GM19397 (cell line): ENCODE data around the gene ARSG.
"Not testable (repeated sequence)": the region's sequence is repeated elsewhere in the genome, so short reads cannot be mapped to it uniquely, and the experiment has no call there.

ENCODE experiments used
- ATAC-seq: cut with Tn5 transposase; IDR thresholded peaks from one replicate; pipeline ENCODE4 v1.9.1; 2021; ENCODE audit warnings: mild to moderate bottlenecking, moderate library complexity; ENCODE audit not compliant: unreplicated experiment

The ARSG gene

DNA sequence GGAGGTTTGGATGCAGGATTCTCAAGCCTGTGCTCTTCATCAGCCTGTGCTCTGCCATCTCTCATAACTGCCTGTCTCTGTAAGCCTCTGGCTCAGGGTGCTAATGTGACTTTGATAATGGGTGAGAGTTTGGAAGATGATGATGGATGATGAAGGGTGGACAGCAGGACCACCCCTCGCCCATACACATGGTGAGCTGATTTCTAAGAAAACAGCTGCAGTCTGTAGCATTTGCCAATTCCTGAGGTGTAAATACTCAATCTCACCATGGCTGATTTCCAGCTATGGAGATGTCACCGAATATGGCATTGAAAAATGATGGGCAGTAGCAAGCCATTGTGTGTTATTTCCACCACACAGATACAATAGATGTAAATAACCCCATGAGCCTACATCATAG is 74.2 kb downstream of the ARSG start:
- ATAC-seq, result no peak

DNA sequence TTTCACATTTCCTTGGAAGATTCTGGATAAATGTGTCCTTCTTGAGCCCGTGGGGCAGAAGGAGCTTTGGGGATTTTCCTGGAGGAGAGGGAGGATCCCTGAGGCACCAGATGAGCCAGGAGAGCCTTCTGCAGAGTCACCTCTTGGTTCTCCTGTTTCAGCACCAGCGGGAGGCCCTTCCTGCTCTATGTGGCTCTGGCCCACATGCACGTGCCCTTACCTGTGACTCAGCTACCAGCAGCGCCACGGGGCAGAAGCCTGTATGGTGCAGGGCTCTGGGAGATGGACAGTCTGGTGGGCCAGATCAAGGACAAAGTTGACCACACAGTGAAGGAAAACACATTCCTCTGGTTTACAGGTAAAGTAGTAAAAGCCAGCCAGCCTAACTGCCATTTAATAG is 77.1 kb downstream of the ARSG start:
- no peak for ATAC-seq

DNA sequence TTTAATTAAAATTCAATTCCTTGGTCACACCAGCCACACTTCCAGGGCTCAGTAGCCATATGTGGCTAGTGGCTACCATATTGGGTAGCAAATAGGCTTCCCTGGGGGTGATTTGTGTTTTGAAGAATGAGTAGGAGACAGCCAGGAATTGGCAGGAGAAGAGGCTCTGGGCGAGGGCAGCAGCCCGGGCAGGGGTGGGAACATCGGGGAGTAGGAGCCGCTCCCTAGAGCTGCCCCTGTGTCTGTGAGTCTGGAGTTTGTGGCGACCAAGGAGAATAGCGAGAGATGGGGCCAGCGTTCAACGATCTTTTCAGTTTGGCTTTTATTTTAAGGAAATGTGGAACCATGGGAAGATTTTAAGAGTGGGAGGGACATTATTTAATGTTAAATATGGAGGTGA is 84.3 kb downstream of the ARSG start:
- ATAC-seq, result no peak

DNA sequence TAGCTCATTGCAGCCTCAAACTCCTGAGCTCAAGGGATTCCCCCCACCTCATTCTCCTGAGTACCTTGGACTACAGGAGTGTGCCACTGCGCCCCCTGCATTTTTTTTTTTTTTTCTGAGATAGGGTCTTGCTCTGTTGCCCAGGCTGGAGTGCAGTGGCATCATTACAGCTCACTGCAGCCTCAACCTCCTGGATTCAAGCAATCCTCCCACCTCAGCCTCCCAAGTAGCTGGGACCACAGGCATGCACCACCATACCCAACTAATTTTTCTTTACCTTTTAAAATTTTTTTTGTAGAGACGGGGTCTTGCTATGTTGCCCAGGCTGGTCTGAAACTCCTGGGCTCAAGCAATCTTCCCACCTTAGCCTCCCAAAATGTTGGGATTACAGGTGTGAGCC is 84.9 kb downstream of the ARSG start:
- not testable (repeated sequence) for ATAC-seq

DNA sequence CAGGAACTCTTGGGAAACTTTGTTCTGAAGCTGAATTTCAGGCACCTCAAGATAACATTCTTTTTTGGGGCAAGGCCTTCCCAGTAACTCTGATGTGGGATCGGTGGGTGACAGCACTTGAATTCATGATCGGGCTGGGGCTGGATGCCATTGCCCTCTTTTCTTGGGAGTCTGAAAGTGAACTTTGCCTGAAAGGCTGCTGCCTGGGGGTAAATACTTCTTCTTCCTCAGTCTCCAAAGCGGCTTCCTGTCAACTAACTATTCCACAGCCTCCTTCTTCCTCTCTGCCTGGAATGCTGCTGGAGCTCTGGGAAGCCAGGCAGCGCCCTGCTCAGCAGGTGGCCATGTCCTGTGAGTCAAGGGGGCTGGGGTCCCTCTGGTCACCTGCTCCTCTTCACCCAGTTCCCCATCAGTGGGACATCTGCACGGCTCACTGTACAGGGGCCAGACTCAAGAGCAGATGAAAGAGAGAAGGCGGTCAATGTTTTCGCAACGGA is 86.5 kb downstream of the ARSG start:
- ATAC-seq, result no peak

DNA sequence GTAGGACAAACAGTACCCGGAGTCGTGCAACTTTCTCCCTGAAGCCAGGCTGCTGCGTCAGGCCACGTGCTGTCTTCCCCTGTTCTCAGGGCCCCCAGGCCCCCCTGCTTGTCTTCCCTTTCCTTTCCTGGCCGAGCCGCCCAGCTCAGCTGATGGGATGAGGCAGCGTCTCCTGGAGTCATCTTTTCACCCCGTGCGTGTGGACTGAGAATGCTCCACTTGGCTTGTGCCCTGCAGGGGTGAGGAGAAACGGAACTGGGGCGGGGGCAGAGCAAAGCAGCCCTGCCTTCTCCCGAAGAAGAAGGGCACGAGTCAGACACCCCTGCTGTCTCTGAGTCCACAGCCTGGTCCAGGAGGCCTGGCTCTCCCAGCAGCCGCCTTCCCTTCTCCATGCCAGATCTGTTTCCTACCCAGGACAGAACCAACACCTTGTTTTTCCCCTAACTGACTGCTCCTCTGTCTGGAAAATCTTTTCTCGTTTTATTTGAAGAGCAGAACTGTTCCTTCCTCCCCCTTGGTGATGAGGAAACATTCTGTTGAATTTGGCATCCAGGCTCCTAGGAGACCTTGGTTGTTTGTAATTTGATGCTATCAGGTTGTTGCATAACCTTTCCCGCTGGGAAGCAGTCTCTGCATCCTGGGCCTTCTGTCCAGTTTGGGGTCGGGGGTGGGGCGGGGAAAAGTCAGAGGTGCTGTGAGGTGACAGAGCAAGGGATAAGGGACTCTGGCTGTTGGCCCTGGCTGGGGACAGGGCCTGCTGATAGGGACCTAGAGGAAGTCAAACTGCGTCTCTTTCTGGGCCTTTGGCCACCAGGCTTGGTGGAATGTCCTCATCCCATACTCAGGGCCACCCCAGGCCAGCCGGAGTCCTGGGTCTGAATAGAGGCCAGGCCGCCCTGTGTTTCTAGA is 87.2 kb downstream of the ARSG start:
- ATAC-seq, result no peak

DNA sequence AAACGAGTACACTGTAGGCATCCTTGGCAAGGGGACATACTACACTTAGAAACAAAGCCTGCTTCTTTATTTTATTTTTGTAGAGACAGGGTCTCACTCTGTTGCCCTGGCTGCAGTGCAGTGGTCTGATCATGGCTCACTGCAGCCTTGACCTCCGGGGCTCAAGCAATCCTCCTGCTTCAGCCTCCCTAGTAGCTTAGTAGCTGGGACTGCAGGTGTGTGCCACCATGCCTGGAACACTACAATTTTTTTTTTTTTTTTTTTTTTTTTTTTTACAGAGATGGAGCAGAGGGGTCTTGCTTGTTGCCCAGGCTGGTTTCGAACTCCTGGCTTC is 87.8 kb downstream of the ARSG start:
- ATAC-seq, result no peak

DNA sequence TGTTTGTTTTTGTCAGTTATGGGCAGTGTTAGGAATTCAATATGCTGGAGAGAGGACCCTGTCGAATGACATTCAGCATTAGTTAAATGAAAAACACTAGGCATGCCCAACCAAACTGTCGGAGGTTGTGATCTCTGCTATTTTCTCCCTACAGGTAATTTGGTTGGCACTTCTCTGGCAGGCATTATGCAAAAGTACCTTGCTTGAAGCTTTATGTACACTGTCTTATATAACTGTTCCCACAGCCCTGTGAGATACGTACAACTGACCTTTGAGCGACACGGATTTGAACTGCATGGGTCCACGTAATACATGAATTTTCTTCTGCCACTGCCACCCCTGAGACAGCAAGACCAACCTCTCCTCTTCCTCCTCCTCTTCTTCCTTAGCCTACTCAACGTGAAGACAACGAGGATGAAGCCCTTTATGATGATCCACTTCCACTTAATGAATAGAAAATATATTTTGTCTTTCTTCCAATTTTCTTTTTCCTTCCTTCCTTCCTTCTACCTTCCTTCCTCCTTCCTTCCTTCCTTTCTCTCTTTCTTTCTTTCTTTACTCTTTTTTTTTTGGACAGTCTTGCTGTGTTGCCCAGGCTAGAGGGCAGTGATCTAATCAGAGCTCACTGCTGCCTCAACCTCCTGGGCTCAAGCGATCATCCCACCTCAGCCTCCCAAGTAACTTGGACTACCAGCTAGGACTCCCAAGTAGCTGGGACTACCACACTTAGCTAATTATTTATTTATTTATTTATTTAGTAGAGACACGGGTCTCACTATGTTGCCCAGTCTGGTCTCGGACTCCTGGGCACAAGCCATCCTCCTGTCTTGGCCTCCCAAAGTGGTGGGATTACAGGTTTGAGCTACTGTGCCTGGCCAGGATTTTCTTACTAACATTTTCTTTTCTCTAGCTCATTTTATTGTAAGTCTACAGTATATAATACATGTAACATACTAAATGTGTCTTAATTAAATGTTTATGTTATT is 88.7 kb downstream of the ARSG start:
- no peak for ATAC-seq

DNA sequence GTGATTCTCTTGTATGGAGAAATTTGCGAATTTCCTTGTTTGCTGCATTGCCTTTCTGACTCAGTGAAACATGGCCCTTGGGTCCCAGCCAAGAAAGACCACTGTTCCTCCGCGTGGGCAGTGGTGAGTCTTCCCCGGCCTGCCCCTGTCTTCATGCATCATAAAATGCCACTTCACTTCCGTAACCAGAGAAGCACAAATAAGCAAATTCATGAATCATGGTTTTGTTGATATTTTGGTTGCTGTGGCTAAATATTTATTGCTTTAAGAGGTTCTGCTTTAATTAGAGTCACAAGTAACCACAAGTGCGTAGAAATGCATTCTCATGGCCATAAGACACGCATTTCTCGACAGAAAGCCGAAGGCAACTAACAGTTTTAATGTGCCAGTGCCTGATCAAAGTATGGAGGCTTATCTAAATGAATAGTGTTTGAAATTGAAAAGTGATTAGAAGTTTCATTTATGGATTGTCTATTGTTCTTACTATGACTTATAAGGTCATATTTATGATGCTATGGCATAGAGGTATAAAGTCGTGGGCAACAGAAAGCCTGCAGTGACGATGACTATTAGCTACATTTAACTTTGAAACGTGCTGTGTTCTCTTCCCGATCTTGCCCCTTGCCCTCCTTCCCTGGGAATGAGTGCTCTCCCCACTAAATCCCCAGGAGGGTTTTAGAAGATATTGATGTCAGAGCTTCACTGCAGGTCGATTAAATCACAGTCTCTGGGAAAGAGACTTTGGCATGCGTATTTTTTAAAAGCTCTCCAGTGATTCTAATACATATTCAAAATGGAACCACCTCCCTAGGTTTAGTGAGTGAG is 90.0 kb downstream of the ARSG start:
- ATAC-seq, result no peak

DNA sequence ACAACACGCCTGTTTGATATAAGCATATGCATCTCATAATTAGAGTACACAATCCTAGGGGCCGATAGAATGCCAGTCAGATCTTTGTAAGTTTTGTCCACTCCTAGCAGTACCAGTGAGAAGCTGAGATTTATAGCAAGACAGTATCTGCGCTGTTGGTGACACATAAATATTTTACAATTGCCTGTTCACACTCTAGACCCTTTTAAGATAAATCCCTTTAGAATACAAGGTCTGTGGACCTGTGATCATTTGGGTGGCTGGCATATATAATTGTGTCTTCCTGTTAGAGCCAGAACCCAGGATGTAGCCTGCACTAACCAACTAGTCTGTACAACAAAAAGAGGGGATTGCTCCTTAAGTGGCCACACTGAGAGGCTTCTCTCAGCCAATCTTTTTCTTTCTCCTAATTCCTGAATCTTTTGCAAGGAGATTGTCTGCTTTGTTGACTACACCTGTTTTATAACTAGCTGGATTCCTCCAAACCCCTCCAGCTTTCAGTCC is 91.3 kb downstream of the ARSG start:
- no peak for ATAC-seq

DNA sequence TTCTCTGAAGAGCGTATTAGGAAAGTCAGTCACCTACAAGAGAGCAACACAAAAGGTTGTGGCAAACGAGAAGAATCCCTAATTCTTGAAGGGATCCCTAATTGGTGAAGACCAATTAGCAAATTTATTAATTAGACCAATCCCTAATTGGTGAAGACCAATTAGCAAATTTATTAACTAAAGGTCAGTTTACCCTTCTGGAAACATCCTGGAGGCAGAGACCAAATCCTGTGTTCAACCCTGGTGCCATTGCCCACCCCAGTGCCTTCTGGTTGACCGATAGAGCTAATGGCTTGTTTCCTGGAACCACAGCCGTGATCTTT is 91.8 kb downstream of the ARSG start:
- ATAC-seq, result no peak

DNA sequence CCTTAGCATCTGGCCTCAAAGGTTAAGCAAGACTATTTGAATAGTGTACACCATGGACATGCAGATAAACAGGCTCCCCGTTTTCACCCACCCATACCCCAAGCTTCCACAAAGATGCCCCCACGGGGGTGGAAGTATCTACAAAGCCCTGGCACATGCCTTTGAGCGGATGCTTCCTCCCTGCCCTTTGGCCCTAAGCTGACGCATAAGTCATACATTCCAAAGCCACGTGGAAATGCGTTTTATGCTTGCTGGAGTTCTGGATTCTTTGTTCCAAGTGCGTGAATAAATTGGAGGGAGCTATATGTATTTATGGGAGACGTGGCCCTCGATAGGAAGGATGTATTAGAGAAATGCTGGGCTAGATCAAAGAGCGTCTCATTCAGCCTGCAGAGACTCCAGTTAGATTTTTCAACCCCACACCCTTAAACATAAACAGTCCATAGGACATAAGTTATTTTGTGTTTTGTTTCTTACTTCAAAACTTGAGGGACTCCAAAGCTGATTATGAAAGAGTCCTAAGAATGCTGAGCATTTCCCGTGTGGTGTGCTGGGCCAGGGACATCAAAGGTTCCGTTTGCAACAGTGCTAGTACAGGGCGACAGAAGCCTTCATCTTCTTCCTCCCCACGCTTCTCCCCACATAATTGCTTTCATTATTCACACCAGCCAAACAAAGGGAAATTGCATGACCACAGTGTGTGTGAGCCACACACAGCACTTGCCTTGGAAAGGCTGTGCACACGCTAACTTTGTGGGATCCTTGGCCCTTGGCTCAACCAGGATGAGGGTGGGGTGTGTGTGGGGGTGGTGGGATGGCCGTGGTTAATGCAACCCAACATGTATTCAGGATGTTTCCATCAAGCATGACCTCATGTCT is 92.4 kb downstream of the ARSG start:
- no peak for ATAC-seq

DNA sequence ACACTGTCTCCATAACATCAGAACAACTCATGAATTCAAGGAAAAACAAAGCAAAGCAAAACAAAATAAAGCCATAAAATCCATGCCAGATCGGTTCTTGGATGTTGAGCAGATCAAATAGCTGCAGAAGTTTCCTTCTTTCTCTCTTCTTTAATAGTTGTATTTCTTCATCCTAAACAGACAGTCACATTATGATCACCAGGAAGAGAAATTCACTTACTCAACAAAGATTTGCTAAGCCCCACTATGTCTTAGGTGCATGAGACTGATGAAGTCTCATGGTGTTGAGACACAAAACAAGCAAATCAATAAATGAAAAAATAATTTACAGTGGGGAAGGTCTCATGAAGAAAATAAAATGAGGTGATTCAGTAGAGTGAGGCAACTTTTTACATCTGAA is 93.2 kb downstream of the ARSG start:
- no peak for ATAC-seq

DNA sequence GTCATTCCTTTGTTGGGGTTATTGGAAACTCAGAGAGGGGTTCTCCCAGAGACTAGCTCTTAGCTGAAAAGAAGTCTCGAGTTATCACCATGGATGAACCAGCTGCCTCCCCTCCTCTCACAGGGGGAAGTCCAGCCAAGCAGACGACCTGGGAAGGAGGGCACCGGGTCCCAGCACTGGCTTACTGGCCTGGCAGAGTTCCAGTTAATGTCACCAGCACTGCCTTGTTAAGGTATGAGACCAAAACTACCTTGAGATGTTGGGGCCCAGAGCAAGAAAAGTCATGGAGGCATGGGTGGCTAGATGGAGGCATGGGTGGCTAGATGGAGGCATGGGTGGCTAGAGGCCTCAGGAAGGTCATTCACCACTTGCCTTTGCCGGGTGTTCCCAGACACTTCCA is 93.6 kb downstream of the ARSG start:
- ATAC-seq, result no peak

DNA sequence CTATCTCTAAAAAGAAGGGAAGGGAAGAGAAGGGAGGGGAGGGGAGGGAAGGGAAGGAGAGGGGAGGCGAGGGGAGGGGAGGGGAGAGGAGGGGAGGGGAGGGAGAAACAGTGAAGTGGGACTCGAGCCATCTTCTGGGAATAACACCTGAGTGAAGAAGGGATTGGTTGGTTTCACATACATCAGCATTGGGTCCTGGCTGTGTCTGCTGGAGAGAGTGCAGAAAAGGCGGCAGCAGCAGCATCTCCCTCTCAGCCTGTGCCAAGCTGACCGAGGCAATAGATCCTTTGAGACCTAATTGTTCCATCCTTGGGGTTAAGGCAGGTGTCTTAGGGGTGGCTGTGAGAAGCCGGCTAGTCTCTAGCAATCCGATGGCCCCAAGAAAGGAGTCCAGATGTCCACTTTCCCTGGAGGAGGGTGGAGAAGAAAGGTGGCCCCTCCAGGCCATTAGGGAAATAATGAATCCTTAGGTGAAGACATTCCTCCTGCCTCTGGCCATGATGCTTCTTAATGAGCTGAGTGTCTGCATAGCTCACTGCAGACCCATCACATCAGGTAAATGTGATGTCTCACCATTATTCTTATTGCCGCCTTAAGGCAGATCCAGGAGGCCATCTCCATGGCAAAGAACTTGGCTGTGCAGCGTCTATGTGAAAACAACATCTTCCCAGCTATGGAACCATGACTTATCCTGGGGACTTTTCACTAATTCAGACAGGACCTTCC is 94.4 kb downstream of the ARSG start:
- ATAC-seq, result no peak

DNA sequence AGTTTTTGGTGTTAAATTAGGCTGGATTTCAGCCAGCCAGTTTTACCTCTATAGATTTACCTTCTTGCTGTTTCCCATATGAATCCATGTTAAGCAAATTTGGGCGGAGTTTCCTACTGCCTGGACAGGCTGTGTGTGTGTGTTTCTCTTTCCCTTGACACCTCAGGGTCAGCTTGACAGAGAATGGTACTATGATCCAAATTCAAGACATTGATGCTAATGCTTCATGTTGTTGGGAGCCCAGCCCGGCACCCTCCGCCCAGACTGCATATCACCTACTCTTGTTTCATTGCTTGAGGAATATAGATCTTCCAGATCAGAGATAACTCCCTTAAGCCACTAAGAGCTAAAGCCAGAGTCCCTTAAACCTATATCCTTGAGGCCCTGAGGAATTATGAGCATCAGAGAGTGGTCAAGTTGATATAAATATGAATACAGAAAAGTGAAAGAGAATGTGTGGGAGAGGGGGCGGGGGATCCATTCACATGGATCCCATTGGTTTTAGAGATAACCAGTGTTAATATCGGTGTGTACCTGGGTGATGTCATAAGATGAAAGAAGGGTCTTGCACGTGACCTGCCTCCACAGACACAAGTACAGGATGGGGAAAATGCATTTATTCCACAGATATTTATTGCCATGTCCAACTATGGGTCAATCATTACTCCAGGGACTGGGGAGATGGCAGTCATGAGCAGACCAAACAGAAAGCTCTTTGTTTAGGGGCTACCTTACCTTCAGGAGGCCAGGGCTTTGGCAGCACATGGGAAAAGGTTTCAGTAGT is 96.3 kb downstream of the ARSG start:
- no peak for ATAC-seq

DNA sequence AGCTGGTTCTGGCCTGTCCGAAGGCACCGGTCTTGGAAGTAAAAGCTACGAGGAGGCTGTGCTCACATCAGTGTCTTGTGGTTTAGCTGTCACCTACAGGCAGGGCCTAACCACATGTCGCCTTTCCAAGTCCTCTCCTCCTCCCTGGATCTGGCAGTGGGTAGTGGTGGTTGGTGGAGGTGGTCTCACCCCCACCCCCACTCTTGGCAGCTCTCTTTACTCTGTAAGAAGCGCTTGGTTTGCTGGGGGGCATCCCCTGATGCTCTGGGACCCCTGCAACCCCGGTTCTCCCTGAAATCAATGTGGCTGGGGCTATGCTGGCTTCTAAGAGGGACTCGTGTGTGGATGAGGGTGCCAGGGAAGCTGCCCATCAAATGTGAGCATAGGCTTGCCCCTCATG is 97.7 kb downstream of the ARSG start:
- ATAC-seq, result no peak

DNA sequence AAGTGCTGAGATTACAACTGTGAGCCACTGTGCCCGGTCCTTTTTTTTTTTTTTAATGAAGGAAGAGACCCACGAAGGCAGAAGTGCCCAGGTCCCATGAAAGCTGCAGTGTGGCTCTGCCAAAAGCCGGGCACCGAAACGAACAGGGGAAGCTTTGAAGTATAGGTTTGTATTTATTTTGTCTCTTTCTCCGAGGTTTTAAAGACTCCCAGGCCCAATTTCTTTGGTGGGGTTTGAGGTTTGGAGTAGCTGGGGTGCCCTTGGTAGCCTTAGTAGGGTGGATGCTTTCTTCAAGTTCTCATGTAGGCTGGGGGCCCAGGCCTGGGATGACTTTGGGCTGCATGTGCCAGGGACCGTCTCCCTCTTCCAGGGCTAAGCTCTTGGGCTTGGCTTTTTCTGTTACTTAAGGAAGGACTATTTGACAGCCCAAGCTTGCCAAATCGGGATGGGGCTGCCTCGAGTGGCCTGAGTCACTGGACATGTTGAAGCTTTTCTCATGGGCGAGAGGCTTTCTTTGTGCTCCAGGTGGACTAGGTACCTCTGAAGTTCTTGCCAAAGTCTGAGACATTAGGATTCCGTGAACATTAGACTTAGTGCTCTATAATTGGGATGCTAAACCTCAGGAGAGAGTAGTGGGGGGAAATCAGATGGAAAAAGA is 99.7 kb downstream of the ARSG start:
- ATAC-seq, result no peak
